GM21737 (cell line): ENCODE measurements around the gene CCDC92B.

Experiments
- ATAC-seq: cut with Tn5 transposase; IDR thresholded peaks from one replicate; pipeline ENCODE4 v1.9.1; 2021; ENCODE audit warnings: mild to moderate bottlenecking, moderate library complexity; ENCODE audit not compliant: unreplicated experiment

Gene CCDC92B

GRCh38 chr17:2779545-2779944 is 30.1 kb upstream of the CCDC92B start:
- ATAC-seq: no peak

DNA sequence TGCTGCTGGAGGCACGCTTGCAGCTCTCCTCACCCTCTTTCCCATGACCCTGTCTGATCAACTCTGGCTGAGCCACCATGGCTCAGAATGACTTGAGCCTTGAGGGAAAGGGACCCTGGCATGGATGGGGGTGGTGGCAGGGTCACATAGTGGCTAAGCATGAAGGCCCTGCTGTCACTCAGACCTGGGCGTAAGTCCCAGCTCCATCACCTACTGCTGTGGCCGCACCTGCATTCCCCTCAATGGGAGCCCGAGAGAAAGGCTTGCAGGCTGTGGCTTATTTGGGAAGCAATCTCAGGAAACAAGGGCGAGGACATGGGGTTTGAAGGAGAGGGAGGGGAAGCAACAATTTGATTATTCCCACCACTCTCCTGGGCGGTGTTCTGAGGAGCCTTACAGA is 29.0 kb upstream of the CCDC92B start:
- ATAC-seq: no peak

GRCh38 chr17:2777242-2777867 is 27.9 kb upstream of the CCDC92B start:
- no peak for ATAC-seq

- no peak for ATAC-seq
These were observed 27.3 kb upstream of the CCDC92B start for GRCh38 chr17:2776589-2777241.

DNA sequence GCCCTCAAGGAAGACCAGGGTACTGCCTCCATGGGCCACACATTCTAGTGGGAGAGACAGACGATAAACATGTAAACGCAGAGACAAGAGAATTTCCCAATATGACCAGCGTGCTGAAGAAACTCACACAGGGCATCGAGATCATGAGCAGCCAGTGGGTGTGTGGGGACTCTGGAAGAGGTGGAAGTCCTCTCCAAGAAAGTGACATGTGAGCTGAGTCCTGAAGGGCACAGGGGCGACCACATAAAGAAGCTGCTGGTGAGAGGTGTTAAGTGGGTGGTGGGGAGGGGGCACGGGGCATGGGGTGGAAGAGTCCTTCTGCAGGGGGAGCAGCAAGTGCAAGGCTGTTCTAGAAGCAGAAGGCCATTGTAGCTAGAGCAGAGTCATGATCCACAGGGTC is 25.8 kb upstream of the CCDC92B start:
- ATAC-seq: no peak

GRCh38 chr17:2770129-2770528 is 20.7 kb upstream of the CCDC92B start:
- ATAC-seq: no peak

DNA sequence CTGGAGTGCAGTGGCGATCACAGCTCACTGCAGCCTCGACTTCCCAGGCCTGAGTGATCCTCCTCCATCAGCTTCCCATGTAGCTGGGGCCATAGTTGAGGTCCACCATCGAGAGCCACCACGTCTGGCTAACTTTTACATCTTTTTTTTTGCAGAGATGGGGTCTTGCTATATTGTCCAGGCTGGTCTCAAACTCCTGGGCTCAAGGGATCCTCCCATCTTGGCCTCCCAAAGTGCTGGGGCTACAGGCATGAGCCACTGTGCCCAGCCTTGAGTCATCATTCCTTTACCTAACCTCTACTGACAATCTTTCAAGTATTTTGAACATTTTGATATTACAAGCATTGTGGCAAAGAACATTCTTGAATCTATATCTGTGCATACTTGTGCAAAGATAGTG is 9.4 kb upstream of the CCDC92B start:
- ATAC-seq: no peak

GRCh38 chr17:2755891-2756724 is 6.7 kb upstream of the CCDC92B start:
- no peak for ATAC-seq

DNA sequence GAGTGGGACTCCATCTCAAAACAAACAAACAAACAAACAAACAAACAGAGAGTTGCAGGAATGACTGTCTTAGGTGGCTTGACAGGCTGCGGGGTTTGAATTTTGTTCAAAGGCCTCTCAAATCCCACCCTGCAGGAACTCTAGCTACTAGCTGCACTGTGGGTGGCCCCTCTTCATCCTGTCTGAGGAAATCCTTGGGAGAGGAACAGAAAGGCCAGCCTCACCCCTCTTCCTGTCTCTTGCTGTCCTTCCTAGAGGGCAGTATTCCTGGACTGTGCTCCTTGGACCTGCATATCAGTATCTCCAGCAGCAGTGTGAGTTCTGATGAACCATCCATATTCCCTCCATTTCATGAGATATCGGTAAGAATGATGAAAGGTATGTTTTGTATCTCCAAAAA is 2.0 kb upstream of the CCDC92B start:
- no peak for ATAC-seq

GRCh38 chr17:2750721-2751120 is 1.3 kb upstream of the CCDC92B start:
- ATAC-seq: no peak

- ATAC-seq: no peak
These were observed 331 bp upstream of the CCDC92B start for GRCh38 chr17:2749784-2750181.

- ATAC-seq: no peak
These were observed 4.0 kb downstream of the CCDC92B start for GRCh38 chr17:2745317-2746037.

- ATAC-seq: no peak
These were observed 11.8 kb downstream of the CCDC92B start for GRCh38 chr17:2737693-2738092.

DNA sequence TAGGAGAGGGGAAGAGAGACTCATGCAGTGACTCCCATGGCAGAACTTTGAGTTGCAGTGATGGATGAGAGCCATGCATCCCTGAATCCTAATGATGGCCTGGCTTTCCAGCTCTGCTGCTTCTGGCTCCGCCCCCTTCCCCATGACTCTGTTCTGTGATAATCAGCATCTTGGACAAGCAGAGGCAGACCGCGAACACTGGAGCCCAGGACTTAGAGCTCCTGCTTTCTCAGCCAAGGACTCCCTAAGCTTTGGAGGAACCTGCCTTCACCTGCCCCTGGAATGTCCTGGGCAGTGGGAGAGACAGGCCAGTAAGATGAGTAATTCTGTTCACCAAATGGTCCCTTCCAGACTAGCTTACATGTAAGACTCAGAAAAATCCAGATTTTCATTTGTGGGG is 12.5 kb downstream of the CCDC92B start:
- no peak for ATAC-seq

GRCh38 chr17:2735896-2736295 is 13.6 kb downstream of the CCDC92B start:
- no peak for ATAC-seq

- ATAC-seq: no peak
These were observed 14.5 kb downstream of the CCDC92B start for GRCh38 chr17:2734939-2735338.

DNA sequence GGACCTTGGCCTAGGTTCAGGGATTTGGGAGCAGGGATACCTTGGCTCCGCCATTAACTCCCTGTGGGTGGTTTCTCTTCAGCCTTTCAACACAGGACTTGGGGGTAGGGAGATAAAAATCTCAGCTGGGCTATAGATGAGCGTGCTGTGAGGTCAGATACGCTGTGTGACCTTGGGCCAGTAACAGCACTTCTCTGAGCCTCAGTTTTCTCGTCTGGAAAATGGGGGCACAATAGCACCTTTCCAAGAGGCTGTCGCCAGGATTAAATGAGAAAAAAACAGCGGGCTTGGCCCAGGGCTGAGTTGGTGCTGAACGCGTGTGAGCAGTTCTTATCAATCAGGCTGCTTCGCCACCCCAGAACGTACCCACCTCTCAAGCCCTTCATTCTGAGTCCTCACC is 17.6 kb downstream of the CCDC92B start:
- no peak for ATAC-seq

DNA sequence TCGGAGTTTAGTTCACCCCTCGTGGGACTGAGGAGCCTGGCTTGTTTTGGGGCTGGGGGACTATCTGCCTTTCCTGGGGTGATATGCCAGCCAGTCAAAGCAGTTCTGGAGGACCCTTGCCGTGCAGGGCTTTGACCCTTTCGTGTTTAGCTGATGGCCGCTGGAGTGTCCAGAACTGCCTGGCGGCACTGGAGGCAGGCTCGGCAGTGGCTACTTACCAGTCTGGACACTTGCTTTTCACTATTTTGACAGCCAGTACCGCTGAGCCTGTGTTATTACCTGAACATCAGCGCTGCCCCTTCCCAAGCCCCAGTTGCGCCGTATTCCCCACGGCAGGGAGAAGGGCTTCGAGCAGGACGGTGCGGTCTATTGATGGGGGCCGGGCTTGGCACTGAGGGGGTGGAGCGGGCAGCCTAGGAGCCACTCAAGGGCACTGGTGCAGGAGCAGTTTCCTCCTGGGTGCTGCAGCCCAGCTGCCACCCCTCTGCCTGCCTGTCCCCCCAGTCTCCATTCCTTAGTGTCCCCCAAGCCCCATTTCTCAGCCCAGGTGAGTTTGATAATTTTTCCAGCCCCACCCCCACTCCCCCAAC is 18.6 kb downstream of the CCDC92B start:
- ATAC-seq: no peak

GRCh38 chr17:2724784-2725164 is 24.7 kb downstream of the CCDC92B start:
- no peak for ATAC-seq

- ATAC-seq: no peak
These were observed 25.3 kb downstream of the CCDC92B start for GRCh38 chr17:2723997-2724783.
